Inflammatory macrophage treated with lipopolysaccharide for 4 hours (primary cell): Measurements from ENCODE around the gene GSK3B.
A peak's percentile ranks its signal among the peaks of the same experiment; 100 is the strongest.
"Not testable (repeated sequence)": the region's sequence is repeated elsewhere in the genome, so short reads cannot be mapped to it uniquely, and the experiment has no call there.

ENCODE experiments used
- DNase-seq: peaks from one replicate; pipeline ENCODE4 v3.0.0-alpha.2; 2020

The GSK3B gene

DNA sequence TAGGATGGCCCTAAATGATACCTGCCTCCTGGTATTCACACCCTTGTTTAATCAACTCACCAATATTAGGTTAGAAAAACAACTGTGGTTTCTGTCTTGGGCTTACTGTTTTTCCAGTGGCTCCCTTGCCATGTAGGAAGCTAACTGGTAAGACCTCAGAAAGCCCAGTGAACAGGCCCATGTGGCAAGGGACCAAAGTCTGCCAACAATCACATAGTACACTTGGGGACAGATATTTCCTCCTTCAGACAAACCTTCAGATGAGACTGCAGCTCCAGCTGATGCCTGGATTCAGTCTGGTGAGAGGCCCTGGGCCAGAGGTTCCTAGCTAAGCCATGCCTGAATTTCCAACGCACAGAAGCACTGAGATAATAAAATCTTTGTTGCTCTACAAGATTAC is 96.1 kb downstream of the GSK3B start:
- DNase-seq: no peak

DNA sequence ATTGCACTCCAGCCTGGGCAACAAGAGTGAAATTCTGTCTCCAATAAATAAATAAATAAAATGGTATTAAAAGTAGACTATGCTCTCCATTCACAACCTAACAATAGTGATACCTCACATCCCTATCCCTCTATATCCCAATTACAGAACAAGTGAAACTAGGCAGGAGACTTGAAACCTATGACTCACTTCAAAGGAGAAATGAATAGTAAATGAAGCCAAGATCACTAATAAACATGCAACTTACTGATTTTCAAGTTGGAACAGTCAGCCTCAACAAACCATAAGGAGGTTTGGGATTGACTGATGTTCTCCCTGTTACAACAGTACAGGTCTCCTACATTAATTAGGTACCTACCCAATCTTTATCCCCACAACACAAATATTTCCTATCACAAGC is 103.4 kb downstream of the GSK3B start:
- peak; percentile 61 for DNase-seq

DNA sequence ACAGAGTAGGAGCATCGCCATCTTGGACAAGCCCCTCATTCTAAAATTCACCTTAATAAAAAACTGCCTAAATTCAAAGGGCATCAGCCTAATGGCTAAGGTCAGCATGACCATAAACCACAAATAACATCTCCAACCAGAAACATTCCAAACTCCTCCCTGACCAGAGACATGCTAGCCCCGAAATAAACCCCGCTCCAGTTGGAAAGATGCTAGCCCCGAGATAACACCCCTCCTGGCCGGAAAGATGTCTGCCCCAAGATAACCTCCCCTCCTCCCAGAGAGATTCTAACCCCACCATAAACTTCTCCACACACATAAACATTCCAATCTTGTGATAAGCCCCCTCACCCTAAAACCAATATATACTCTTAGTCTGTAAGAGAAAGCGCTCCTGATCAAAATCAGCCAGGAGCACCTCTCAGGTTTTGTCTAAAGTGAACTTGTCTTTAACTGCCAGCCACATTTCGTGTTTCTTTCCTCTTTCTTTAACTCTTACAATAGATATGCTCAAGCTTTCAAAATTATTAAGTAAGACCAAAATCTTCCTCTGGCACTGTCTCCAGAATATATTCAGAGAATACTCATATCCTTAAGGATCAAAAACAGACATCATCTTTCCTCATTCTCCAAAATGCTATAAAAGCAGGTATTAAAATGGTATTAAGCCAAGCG is 104.1 kb downstream of the GSK3B start:
- DNase-seq: peak; percentile 34

DNA sequence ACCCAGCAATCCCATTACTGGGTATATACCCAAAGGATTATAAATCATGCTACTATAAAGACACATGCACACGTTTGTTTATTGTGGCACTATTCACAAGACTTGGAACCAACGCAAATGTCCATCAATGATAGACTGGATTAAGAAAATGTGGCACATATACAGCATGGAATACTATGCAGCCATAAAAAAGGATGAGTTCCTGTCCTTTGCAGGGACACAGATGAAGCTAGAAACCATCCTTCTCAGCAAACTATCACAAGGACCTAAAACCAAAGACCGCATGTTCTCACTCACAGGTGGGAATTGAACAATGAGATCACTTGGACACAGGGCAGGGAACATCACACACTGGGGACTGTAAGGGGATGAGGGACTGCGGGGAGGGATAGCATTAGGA is 107.4 kb downstream of the GSK3B start:
- DNase-seq: not testable (repeated sequence)

DNA sequence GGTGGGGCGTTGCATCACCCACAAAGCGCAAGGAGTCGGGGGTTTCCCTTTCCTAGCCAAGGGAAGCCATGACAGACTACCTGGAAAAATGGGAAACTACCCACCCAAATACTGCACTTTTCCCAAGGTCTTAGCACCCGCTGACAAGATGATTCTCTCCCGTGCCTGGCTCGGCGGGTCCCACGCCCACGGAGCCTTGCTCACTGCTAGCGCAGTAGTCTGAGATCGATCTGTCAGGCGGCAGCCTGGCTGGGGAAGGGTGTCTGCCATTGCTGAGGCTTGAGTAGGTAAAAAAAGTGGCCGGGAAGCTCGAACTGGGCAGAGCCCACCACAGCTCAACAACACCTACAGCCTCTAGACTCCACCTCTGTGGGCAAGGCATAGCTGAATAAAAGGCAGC is 112.9 kb downstream of the GSK3B start:
- DNase-seq: no peak

DNA sequence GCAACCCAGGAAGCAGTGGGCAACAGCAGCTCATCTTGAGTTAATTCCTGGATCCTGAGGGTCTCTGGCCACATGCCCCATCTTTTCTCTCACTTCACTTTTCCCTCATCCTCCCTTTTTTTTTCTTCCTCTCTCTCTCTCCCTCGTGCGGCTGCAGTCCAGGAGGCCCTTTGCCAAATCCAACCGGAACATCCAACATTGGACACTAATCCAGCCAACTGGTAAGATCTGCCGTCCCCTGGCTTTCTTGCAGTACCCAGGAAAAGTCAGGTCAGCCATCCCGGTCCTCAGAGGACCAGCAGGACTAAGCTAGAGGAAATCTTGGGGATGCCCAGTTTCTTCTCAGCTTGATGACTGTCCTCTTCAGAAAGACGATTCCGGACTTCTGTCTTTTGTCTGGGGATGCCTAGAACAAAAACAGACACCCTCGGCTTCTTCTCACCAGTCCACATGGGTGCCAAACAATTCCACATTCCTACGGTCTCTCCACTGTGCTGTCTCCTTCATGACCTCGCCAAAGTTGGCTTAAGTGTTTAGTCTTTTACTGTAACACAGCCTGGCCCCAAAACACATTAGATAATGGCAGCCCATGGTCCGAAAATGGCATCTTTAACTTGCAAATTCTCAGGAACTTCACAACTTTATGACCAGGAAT is 115.6 kb downstream of the GSK3B start:
- no peak for DNase-seq

DNA sequence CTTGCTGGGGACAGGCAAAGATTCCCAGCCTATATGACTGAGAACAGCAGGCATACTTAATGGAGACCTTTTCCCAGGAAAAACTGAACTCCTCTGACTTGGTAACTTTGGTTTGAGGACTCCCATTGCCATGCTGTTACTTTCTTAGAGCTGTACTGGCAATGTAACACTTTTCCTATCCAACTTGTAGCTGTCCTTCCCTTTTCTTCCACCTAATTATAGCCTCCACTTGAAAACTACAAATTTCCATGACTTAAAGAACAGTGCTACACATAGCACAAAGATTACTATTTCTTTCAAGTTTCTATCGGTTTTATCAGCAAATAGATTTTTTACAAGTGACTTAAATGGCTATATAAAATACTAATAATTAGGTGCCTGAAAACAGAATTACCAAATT is 116.9 kb downstream of the GSK3B start:
- DNase-seq: no peak

DNA sequence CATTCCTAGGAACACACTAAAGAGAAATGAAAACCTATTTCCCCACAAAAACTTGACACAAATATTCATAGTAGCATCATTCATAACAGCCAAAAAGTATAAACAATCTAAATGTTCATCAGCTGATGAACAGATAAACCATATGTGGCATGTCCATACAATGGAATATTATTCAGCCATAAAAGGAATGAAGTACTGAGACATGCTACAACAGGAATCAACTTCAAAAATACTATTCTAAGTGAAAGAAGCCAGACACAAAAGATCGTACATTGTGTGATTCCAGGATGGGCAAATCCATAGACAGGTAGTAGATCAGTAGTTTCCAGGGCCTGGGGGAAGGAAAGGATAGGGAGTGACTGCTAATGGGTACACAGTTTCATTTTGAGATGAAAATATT is 118.0 kb downstream of the GSK3B start:
- DNase-seq: no peak

DNA sequence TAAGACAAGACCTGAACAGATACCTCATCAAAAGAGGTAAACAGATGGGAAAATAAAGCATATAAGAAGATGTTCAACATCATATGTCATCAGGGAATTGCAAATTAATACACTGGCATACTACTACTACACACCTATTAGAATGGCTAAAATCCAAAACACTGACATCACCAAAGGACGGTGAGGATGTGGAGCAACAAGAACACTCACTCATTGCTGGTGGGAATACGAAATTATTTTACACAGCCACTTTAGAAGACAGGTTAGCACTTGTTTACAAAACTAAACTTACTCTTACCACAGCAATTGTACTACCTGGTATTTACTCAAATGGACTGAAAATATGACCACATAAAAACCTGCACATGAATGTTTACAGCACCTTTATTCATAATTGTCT is 119.6 kb downstream of the GSK3B start:
- DNase-seq: no peak

DNA sequence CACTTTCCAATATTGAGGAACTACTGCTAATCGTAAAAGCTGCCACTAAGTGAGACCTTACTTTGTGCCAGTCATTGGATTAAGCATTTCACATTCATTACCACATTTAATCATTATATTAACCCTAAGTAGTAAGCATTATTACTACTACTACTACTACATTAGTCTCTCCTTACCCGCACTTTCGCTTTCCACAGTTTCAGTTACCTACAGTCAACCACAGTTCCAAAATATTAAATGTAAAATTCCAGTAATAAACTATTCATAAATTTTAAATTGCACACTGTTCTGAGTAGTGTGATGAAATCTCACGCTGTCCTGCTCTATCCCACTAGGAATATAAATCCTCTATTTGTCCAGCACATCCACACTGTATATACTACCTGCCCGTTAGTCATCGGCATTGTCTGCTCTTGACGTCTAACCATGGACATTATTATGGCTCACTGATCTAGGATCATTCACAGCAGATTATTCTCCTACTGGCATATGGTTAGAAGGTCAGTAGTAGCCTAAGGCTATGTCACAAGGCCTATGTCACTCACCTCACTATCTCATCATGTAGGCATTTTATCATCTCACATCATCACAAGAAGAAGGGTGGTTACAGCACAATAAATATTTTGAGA is 121.1 kb downstream of the GSK3B start:
- DNase-seq: no peak

DNA sequence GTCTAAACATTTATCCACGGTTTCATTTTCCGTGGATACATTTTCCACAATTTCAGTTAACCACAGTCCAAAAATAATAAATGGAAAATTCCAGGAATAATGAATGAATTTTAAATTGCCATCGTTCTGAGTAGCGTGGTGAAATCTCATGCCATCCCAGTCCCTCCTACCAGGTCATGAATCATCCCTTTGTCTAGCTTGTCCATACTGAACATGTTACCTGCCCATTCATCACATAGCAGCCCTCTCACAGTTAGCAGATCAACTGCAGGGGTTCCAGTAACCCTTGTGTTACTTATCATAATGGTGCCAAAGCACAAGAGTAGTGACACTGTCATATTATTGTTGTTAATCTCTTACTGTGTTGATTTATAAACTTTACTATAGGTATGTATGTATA is 124.5 kb downstream of the GSK3B start:
- no peak for DNase-seq

DNA sequence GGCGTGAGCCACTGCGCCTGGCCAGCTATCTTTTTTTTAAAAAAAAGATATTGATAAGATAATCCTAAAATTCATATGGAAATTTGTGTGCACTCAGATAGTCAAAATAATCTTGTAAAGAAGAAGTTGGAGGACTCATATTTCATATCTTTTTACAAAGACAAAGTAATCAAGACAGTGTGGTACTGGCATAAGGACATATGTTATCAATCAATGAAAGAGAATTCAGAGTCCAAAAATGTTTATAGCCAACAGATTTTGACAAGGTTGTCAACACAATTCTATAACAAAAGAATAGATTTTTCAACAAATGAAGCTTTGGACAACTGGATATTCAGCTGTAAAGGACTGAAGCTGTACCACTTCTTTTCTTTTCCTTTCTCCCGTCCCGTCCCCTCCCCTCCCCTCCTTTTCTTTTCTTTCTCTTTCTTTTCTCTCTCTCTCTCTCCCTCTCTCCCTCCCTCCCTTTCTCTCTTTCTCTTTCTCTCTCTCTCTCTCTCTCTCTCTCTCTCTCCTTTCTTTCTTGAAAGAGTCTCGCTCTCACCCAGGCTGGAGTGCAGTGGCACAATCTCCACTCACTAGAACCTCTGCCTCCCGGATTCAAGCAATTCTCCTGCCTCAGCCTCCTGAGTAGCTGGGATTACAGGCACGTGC is 126.8 kb downstream of the GSK3B start:
- DNase-seq: no peak

DNA sequence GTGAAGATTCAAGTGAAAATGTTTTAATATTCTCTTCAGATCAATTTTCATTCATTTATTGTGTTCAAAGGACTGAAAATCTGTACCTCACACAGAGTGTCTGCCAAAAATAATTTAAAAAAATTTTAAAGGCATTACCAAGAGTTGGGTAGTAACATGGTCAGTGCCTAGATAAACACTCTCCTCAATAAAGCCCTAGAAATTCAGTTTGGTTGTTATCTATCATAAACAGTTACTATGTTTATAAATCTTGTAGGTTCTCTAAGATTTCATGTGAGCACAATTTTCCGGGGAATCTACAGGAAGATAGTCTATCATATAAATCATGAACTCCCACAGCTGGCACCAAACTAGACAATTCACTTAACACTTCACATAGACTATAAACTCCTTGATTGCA is 128.6 kb downstream of the GSK3B start:
- DNase-seq: no peak

DNA sequence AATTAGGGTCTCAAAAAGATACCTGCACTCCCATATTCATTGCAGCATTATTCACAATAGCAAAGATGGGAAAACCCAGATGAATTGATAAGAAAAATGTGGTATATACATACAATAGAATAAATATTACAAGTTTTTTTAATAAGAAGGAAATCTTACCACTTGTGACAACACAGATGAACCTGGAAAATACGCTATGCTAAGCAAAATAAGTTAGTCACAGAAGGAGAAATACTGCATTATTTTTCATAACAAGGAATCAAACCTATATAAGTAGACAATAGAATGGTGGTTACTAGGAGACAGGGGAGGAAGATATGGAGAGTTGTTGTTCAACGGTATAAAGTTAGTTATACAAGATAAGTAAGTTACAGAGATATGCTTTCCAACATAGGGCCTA is 130.0 kb downstream of the GSK3B start:
- DNase-seq: no peak

DNA sequence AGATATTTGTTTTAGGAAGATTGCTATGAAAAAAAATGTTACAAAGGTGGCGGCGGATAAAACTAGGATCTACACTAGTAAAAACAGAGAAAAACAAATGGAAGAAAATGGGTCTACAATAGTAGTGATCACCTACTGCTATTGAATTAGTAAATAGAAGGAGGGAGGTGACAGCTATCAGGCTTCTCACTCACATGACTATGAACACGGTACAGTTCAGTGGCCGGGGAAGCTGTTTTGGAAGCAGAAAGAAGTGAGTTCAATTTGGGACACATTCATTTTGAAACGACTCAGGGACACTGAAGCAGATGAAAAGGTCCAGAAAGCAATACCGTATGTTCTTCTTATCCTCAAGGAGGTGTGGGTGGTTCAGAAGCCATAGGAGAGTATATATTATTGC is 138.3 kb downstream of the GSK3B start:
- DNase-seq: no peak

DNA sequence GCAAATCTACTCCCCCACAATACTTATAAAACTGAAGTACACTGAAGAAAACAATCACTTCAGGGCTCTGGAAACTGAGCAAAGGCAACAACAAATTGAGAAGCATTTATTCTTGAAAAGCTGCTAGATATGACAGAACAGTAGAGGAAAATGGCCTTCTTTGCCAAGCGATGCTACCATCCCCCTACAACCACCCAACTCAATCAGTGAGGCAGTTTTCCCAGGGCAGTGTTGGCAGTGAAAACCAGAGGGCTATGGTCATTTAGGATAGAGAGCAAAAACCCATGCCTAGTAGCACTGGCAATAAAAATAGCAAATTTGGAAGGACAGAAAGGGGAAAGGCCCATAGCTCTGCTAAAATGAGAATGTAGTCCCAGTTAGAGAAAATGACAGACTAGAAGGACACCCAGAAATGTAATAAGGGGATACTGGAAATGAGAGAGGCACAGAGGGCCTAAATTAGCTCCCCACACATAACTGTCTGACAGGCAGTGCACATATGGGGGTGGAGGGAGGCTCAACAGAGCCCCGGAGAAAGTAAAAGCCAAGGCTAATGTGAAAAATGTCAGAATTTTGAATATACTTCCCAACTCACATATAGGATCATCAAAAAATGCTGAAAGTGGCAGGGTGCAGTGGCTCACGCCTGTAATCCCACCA is 143.5 kb downstream of the GSK3B start:
- DNase-seq: no peak

DNA sequence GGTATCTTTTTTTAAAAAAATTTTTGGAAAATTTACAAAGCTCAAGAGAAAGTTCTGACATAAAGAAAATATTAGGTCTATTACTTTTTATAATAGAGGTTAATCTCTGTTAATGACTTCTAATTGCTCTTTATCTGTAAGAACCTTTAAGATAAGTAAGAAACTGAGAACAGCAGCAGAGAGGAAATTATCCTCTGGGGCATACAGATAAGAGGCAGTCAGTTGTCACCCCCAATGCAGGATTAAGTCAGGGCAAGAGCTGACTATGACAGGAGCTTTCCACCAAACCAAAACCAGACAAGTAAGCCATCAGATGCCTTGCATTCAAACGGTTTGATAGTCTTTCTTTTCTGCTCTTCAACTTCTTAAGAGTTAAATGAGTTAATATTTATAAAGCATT is 149.0 kb downstream of the GSK3B start:
- DNase-seq: no peak

DNA sequence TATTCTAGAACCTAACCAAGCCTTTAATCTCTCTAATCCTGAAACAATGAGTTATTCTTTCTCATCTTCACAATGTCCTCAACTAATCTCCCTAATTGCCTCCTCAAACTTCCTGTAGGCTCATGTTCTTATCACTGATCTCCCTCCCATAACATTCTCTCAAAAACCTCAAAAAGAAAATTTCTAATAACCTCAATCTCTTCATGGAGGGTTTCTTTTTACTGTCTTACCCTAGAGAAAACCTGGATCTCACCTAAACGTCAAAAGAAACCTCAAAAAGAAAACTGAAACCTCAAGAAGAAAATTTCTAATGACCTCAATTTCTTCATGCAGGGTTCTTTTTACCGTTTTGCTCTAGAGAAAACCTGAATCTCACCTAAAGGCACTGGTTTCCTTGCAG is 150.2 kb downstream of the GSK3B start:
- DNase-seq: no peak

DNA sequence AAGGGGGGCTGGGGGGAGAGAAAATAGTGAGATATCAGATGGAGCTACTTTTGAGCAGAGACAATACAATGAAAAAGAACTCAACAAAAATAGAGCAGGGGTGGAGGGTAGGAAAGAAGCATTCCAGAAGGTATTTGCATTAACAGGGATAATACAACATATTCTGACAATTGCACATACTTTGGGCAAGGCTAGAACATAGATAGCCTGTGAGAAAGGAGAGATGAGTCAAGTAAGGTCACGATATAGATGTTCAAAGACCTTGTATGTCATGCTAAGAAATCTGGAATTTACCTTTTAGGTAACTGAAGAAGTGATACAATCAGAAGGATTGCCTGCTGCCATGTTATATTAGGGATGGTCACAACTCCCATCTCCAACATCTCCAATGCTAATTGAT is 155.2 kb downstream of the GSK3B start:
- DNase-seq: no peak

DNA sequence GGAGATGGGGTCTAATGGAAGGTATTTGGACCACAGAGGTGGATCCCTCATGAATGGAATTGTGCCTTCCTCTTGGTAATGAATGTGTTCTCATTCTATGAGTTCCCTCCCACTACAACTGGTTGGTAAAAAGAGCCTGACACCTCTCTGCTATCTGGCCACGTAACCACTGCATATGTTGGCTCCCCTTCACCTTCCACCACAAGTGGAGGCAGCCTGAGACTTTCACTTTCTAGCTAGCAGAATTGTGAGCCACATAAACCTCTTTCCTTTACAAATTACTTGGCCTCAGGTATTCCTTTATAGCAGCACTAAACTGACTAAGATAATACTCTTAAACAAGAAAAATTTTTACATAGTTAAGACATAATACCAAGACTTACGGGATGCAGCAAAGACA is 157.0 kb downstream of the GSK3B start:
- no peak for DNase-seq

DNA sequence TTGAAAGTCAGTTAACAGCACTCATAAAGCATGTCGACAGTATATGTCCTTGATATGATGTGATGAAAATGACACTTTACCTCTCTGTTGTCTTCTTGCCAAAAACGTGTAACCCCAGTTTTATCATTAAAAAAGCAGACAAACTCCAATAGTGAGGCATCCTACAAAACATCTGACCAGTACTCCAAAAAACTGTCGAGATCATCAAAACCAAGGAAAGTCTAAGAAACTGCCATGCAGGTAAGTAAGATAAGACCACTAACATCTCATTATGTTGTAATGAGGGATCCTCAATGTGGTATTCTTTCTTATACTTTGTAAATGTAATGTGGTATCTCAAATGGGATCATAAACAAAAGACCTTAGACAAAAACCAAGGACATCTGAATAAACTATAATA is 160.0 kb downstream of the GSK3B start:
- DNase-seq: no peak

DNA sequence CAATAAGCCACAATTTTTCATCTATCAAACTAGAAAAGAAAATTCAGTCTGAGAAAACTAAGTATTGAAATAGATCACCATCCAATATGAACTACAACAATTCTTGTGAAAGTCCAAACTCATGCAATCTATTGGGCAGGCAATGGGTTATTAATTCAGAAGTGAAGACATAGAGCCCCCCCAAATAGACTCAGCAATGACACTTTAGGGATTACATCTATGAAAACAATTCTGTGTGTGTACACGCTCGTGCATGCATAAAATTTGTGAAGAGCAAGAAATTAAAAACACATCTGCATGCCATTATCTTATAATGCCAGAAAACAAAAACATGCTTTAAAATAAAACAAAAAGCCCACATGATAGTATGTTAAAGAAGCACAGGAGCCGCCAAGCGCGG is 161.0 kb downstream of the GSK3B start:
- DNase-seq: no peak

DNA sequence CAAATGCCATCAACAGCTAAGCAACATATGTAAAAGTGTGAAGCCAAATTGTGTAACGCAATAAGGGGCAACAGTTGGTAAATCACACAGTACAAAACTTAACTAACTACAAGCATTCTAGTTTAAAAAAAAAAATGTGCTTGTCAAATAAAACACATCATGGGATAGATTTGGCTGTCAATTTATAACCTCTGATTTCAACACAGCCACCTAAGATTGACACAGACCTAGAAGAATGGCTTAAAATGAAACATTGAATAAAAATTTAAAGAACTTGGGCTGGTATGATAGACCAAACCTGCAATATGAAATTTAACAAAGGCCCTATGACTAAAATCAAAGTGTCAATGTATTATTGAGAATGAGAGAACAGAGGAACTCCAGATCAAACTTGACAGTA is 164.0 kb downstream of the GSK3B start:
- DNase-seq: peak; percentile 8

DNA sequence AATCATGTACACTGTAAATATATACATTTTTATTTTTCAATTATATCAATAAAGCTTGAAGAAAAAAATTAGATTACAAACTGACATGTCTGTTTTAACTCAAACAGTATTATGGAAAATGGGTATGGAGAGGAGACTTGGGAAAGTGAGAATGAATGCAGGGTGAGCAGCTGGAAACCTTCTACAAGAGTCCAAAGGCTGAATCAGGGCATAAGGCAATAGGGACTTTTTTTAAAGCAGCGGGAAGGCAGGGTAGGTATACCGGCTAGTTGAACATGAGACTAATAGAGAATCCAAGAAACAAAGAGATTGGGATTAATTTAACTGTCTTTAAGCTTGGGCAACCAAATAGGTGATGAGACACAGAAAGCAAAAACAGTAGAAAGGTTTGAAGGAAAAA is 167.1 kb downstream of the GSK3B start:
- DNase-seq: no peak
